Trophoblast cell (in vitro differentiated cells and primary cell): ENCODE data around the gene CD79B.
A peak's percentile ranks its signal among the peaks of the same experiment; 100 is the strongest.

Experiments
- DNase-seq, 2 donors: peaks; one replicate each; pipeline ENCODE4 v3.0.0-alpha.2; 2016
- H2AFZ ChIP-seq: 2 replicates; pipeline ENCODE4 v1.6.1; 2013; ENCODE audit warnings: low read length, moderate library complexity, mild to moderate bottlenecking; ENCODE audit not compliant: insufficient read depth, poor library complexity
- H2AK5ac ChIP-seq: 2 replicates; pipeline ENCODE4 v1.6.1; 2013; ENCODE audit warnings: mild to moderate bottlenecking, low read length
- H2BK120ac ChIP-seq: 2 replicates; pipeline ENCODE4 v1.6.1; 2013; ENCODE audit warnings: low read length, mild to moderate bottlenecking, moderate library complexity; ENCODE audit not compliant: insufficient read depth, poor library complexity
- H2BK12ac ChIP-seq: 2 replicates; pipeline ENCODE4 v1.6.1; 2013; ENCODE audit warnings: mild to moderate bottlenecking, low read length, moderate library complexity
- H2BK5ac ChIP-seq: 2 replicates; pipeline ENCODE4 v1.6.1; 2013; ENCODE audit warnings: low read length, low read depth, moderate library complexity, mild to moderate bottlenecking; ENCODE audit not compliant: poor library complexity
- H3K14ac ChIP-seq: 2 replicates; pipeline ENCODE4 v1.6.1; 2013; ENCODE audit warnings: mild to moderate bottlenecking, low read length
- H3K18ac ChIP-seq: 2 replicates; pipeline ENCODE4 v1.6.1; 2013; ENCODE audit warnings: mild to moderate bottlenecking, low read length
- H3K23ac ChIP-seq: 2 replicates; pipeline ENCODE4 v1.6.1; 2013; ENCODE audit warnings: low read length
- H3K27ac ChIP-seq: 2 replicates; pipeline ENCODE4 v1.5.1; 2013; ENCODE audit warnings: low read depth, mild to moderate bottlenecking, inconsistent platforms, low read length, moderate library complexity
- H3K27me3 ChIP-seq: 2 replicates; pipeline ENCODE4 v1.6.1; 2013; ENCODE audit warnings: inconsistent platforms, mild to moderate bottlenecking, low read length, moderate library complexity; ENCODE audit not compliant: insufficient read depth
- H3K36me3 ChIP-seq, 2 experiments: 1 replicate in 1 of 2; 2 replicates in 1 of 2; pipeline ENCODE4 v1.6.1; 2013; ENCODE audit warnings: low read length in 2 of 2, mild to moderate bottlenecking in 2 of 2, moderate library complexity in 1 of 2; ENCODE audit not compliant: insufficient read depth in 2 of 2, control insufficient read depth in 1 of 2
- H3K4ac ChIP-seq: 2 replicates; pipeline ENCODE4 v1.6.1; 2013; ENCODE audit warnings: low read depth, mild to moderate bottlenecking, low read length, moderate library complexity
- H3K4me1 ChIP-seq, 2 experiments: 1 replicate in 1 of 2; 2 replicates in 1 of 2; pipeline ENCODE4 v1.6.1; 2013; ENCODE audit warnings: low read length in 2 of 2, mild to moderate bottlenecking in 2 of 2, moderate library complexity in 1 of 2; ENCODE audit not compliant: insufficient read depth in 2 of 2, control insufficient read depth in 1 of 2
- H3K4me2 ChIP-seq: 2 replicates; pipeline ENCODE4 v1.6.1; 2013; ENCODE audit warnings: inconsistent platforms, mild to moderate bottlenecking, low read length, moderate library complexity
- H3K4me3 ChIP-seq: 2 replicates; pipeline ENCODE4 v1.5.1; 2013; ENCODE audit warnings: mild to moderate bottlenecking, low read depth, low read length, inconsistent platforms
- H3K79me1 ChIP-seq: one replicate; pipeline ENCODE4 v1.6.1; 2013; ENCODE audit warnings: low read length
- H3K79me2 ChIP-seq: 2 replicates; pipeline ENCODE4 v1.6.1; 2013; ENCODE audit warnings: low read length, mild to moderate bottlenecking; ENCODE audit not compliant: control insufficient read depth, insufficient read depth, poor library complexity
- H3K9ac ChIP-seq: 2 replicates; pipeline ENCODE4 v1.6.1; 2013; ENCODE audit warnings: mild to moderate bottlenecking, low read length
- H3K9me3 ChIP-seq: 2 replicates; pipeline ENCODE4 v1.6.1; 2013; ENCODE audit warnings: low read depth, mild to moderate bottlenecking, control low read depth, inconsistent platforms, low read length; ENCODE audit not compliant: insufficient read depth
- H4K12ac ChIP-seq: 2 replicates; pipeline ENCODE4 v1.6.1; 2013; ENCODE audit warnings: low read depth, mild to moderate bottlenecking, low read length, moderate library complexity
- H4K8ac ChIP-seq: 2 replicates; pipeline ENCODE4 v1.6.1; 2013; ENCODE audit warnings: low read depth, mild to moderate bottlenecking, low read length, moderate library complexity
- H4K91ac ChIP-seq: one replicate; pipeline ENCODE4 v1.6.1; 2013; ENCODE audit warnings: low read depth, mild to moderate bottlenecking, low read length, moderate library complexity
- WGBS: extraction: QIAGEN DNeasy Blood & Tissue Kit; methylation state at CpG from one replicate; pipeline ENCODE4 v1.1.7; 2013; ENCODE audit warnings: missing lambda C conversion rate; ENCODE audit not compliant: insufficient read length, insufficient coverage; ENCODE audit errors: extremely low coverage; 5-methylcytosine and 5-hydroxymethylcytosine counted together

CD79B gene

GRCh38 chr17:63969278-63969677 is 37.1 kb upstream of the CD79B start:
- H2BK120ac ChIP-seq = no peak overlapping the region
- no peak overlapping the region for H3K14ac ChIP-seq
- no peak overlapping the region for H3K4me3 ChIP-seq
- no peak overlapping the region for H3K9ac ChIP-seq
- H2BK12ac ChIP-seq = no peak overlapping the region
- no peak overlapping the region for H2AFZ ChIP-seq
- peaks cover 7% of the 10 kb centered on the region for H3K9me3 ChIP-seq
- H3K79me1 ChIP-seq = no peaks in the 10 kb centered on the region
- no peak for DNase-seq
- H3K4ac ChIP-seq = no peak overlapping the region
- no CpG with 5 or more reads among the region's 10 CpGs for WGBS
- H3K18ac ChIP-seq = no peak overlapping the region
- no peak overlapping the region for H4K91ac ChIP-seq
- peaks cover 0 to 2% of the 10 kb centered on the region in 2 experiments for H3K4me1 ChIP-seq
- no peaks in the 10 kb centered on the region for H3K36me3 ChIP-seq
- no peak overlapping the region for H2BK5ac ChIP-seq
- H2AK5ac ChIP-seq = no peak overlapping the region
- no peak overlapping the region for H3K27ac ChIP-seq
- no peak overlapping the region for H4K8ac ChIP-seq
- H3K79me2 ChIP-seq = no peaks in the 10 kb centered on the region
- H3K4me2 ChIP-seq = no peak overlapping the region
- H3K27me3 ChIP-seq = no peaks in the 10 kb centered on the region
- H4K12ac ChIP-seq = no peak overlapping the region
- no peak overlapping the region for H3K23ac ChIP-seq

- DNase-seq = peak; percentile 62 to 84
- Histone ChIP-seq H3K23ac (peak overlapping the region; percentile 43), H3K14ac (no peak overlapping the region), H4K91ac (no peak overlapping the region), H3K9ac (peak overlapping the region; percentile 43), H3K4me2 (no peak overlapping the region), H3K4me3 (peak overlapping the region; percentile 62), H3K79me2 (no peaks in the 10 kb centered on the region), H2BK5ac (no peak overlapping the region), H2AFZ (no peak overlapping the region), H4K12ac (no peak overlapping the region), H3K36me3 (no peaks in the 10 kb centered on the region), H3K9me3 (peaks cover 7% of the 10 kb centered on the region), H2AK5ac (no peak overlapping the region), H2BK120ac (no peak overlapping the region), H3K27ac (no peak overlapping the region), H4K8ac (no peak overlapping the region), H3K79me1 (no peaks in the 10 kb centered on the region), H3K4me1 (no peaks in the 10 kb centered on the region), H3K27me3 (no peaks in the 10 kb centered on the region), H3K4ac (no peak overlapping the region), H3K18ac (no peak overlapping the region), H2BK12ac (no peak overlapping the region)
- no CpG with 5 or more reads among the region's 19 CpGs for WGBS
These were observed 35.8 kb upstream of the CD79B start for GRCh38 chr17:63967953-63968352.

- H3K9me3 ChIP-seq = peaks cover 3% of the 10 kb centered on the region
- H4K12ac ChIP-seq = no peak overlapping the region
- WGBS = no CpG with 5 or more reads among the region's 11 CpGs
These were observed 34.6 kb upstream of the CD79B start for GRCh38 chr17:63966646-63967264.

GRCh38 chr17:63963123-63963522 is 31.0 kb upstream of the CD79B start:
- H3K36me3 ChIP-seq = no peaks in the 10 kb centered on the region
- H3K23ac ChIP-seq = no peak overlapping the region
- H3K27me3 ChIP-seq = no peaks in the 10 kb centered on the region
- no peak overlapping the region for H3K4me3 ChIP-seq
- no CpG with 5 or more reads among the region's 4 CpGs for WGBS
- no peak overlapping the region for H3K4me2 ChIP-seq
- H3K4me1 ChIP-seq = no peaks in the 10 kb centered on the region
- H3K27ac ChIP-seq = no peak overlapping the region
- H2BK12ac ChIP-seq = no peak overlapping the region
- no peak for DNase-seq
- H3K18ac ChIP-seq = no peak overlapping the region
- no peak overlapping the region for H4K8ac ChIP-seq
- H3K79me1 ChIP-seq = no peaks in the 10 kb centered on the region
- no peak overlapping the region for H2AK5ac ChIP-seq
- no peak overlapping the region for H4K12ac ChIP-seq
- no peak overlapping the region for H2BK5ac ChIP-seq
- H3K9me3 ChIP-seq = peaks cover 4% of the 10 kb centered on the region
- no peak overlapping the region for H3K9ac ChIP-seq
- H2BK120ac ChIP-seq = no peak overlapping the region
- H3K79me2 ChIP-seq = no peaks in the 10 kb centered on the region
- no peak overlapping the region for H3K14ac ChIP-seq
- no peak overlapping the region for H3K4ac ChIP-seq
- H4K91ac ChIP-seq = no peak overlapping the region
- no peak overlapping the region for H2AFZ ChIP-seq

More at GRCh38 chr17:63966646-63967264, 34.6 kb upstream of the CD79B start:
- Histone ChIP-seq H4K8ac (no peak overlapping the region), H3K27ac (no peak overlapping the region), H3K9ac (no peak overlapping the region), H3K23ac (no peak overlapping the region), H3K4ac (no peak overlapping the region), H2BK12ac (no peak overlapping the region), H3K79me1 (no peaks in the 10 kb centered on the region), H2AFZ (no peak overlapping the region), H3K4me1 (no peaks in the 10 kb centered on the region), H2BK5ac (no peak overlapping the region), H3K4me2 (no peak overlapping the region), H3K27me3 (no peaks in the 10 kb centered on the region), H2AK5ac (no peak overlapping the region), H3K18ac (no peak overlapping the region), H3K4me3 (no peak overlapping the region), H3K79me2 (no peaks in the 10 kb centered on the region), H4K91ac (no peak overlapping the region), H3K14ac (no peak overlapping the region), H3K36me3 (no peaks in the 10 kb centered on the region), H2BK120ac (no peak overlapping the region)
- DNase-seq = no peak
